Nucleus accumbens (tissue), 56 donors: ENCODE data around the gene CEBPB.
"Not testable (repeated sequence)": the region's sequence is repeated elsewhere in the genome, so short reads cannot be mapped to it uniquely, and the experiment has no call there.

Experiments
- DNase-seq, 56 donors: peaks; one replicate each; lab custom pipeline; 2025; lab: John Stamatoyannopoulos, UW

CEBPB gene

DNA sequence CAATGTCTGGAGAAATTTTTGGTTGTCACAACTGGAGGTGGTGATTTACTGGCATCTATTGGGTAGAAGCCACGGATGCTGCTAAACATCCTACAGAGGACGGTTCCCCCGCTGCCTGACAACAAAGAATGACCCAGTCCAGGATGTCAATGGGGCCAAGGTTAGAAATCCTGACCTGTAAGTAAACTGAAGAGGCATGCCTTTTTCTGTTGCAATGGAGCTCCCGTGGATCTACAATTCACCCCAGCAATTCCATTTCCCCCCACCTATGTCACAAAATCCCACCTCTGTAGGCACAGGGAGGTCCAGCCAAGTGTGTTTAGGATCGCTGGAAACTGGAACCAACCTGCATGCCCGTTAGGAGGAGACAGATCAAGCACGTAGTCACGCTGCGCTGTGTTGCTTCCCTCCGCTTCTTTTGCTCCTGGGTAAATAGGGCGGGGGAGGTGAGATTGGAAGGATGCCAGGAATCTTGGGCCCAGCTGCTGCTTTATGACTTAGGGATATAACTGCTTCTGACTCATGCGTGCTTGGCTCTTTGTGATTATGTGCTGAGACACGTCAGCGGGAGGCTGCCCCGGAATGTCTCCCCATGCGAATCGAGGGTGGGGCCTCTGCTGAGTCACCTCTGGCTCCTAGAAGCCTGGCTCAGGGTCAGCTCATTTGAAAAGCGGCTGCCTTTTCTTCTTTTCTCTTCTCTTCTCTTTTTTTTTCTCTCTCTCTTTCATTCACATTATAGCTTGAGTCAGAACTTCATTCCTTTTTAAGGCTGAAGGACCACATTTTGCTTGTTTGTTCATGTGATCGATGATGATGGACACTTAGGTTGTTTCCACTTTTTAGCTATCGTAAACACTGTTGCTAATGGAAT lies 24.7 kb upstream of the CEBPB start:
- peak in 53 of 56 donors; percentile 18 to 98 (median 75) for DNase-seq

DNA sequence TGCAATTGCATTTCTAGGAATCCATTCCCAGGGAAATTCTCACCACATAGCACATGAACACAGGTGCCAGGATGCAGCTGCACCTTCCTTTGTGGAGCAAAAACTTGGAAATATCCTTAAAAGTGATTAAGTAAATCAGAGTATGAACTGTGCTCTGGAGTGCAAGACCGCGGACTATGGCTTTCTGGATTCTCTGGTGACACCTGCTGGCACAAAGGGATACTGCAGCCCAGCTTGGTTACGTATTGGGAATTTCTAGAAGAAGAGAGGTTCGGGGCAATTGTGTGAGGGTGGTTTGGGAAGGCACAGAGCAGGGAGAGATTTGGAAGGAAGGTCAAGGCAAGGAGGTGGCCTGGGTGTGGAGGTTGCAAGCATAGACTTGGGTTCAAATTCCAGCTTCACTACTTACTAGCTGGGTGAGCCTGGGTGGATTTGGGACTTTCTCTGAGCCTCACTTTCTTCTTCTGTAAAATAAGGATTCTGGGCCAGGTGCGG lies 21.3 kb upstream of the CEBPB start:
- peak in 50 of 56 donors; percentile 5 to 83 (median 54) for DNase-seq

DNA sequence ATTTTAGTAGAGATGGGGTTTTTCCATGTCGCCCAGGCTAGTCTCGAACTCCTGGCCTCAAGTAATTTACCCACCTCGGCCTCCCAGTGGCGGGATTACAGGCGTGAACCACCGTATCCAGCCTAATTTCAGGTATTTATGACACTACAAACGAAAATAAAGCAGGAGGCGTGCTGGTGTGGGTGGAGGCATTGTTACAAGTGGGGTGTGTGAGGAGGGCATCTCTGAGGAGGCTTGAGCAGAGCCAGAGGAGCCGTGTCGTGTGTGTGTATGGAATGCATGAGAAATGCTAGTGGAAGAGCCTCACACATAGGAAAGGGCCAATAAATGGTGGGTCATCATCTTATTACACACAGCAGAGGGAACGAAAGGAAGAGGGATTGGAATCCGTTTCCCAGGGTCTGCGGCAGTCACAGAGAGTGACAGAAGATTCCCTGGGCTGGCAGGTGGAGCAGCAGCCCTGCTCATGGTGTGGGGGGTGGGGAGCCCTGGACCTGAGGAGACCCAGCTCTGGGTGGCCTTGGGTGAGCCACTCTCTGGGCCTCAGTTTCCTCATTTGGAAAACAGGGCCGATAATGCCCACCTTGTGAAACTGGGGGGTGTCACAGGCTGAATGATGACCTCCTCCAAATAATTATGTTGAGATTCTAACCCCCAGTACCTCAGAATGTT lies 19.9 kb upstream of the CEBPB start:
- no peak for DNase-seq

DNA sequence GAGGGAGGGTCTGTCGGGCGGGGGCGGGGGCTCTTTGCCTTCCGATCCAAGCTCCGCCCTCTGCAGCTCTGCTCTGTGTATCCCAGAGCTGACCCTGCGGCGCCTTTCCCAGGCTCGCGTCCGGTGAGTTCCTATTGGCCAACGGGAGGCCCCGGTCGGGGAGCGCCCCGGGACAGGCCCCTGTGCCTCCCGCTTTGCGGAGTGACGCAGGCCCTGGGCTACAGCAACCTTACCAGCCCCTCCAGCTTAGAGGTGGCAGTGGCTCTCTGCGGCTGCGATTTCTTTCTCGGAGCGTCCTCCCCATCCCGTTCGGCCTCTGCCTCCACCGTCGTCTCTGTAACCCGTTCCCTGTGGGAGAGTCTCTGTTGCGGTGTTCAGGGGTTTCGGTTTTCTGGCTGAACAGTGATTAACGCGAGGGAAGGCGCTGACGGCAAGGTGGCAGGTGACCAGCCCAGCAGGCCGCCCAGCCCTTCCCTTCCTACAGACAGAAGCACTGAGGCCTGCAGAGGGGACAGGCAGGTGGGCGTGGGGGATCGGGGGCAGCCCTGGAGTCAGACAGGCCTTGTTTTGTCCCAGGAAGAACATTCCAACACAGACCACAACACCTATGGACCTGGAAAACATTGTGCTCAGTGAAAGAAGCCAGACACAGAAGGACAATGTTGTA lies 18.1 kb upstream of the CEBPB start:
- DNase-seq = peak in 30 of 56 donors; percentile 11 to 72 (median 28)

DNA sequence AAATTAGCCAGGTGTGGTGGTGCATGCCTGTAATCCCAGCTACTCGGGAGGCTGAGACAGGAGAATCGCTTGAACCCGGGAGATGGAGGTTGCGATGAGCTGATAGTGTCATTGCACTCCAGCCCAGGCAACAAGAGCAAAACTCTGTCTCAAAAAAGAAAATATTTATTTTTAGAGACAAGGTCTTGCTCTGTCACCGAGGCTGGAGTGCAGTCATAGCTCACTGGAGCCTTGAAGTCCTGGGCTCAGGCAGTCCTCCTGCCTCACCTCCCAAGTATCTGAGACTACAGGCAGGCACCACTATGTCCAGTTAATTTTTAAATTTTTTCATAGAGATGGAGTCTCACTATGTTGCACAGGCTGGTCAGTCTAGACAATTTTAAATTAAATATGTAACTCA lies 16.2 kb upstream of the CEBPB start:
- DNase-seq = no peak

DNA sequence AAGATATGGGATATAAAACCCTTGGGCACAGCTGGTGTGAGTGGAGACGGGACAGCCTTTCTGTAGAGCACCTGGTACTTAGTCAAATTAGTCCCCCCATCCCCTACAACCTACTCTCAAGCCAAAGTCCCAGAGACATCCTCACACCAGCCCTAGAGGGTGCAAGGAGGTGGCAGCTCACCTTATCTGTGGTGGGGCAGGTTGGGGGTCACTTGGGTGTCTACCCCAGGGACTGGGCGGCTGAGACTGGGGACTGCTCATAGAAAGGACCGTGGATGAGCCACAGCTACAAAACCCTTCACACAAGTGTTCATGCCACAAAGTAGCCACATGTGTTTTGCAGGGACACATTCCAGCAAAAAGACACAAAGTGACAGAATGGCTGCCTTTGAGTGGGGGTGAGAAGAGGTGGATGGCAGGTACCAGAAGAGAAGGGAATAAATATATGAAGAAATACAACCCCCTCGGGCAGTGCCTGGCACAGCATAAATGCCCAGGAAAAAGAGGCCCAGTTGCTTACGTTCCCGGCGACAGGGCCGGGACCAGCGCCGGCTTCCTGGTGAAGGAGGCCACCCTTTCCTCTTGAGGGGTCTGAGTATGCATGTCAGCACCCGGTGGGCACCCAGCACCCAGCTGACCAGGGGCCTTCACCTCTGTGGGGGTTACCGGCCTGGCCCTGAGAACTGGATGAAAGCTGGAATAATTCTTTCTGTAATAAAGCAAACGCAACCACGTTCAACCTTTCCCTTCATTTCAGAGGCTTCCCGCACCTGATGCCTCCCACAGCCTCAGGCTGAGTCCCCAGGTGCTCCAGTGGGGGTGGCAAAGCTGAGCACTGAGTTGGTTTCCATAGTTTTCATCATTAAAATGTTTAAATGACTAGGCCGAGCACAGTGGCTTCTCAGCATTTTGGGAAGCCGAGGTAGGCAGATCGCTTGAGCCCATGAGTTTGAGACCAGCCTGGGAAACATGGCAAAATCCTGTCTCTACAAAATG lies 14.4 kb upstream of the CEBPB start:
- peak in 16 of 56 donors; percentile 9 to 65 (median 40) for DNase-seq

DNA sequence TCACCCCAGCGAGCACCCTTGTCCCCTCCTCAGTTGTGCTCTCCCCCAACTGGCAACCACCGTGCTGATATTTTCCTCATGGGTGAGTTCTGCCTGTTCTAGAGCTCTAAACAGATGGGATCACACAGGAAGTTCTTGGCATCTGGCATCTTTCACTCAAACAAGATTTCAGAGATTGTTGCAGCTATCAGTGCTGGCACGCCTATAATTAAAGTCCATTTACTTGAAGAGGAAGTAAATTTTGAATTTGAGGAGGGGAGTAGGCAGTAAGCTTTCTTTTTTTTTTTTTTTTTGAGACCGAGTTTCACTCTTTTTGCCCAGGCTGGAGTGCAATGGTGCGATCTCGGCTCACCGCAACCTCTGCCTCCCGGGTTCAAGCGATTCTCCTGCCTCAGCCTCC lies 12.0 kb upstream of the CEBPB start:
- DNase-seq = not testable (repeated sequence)

DNA sequence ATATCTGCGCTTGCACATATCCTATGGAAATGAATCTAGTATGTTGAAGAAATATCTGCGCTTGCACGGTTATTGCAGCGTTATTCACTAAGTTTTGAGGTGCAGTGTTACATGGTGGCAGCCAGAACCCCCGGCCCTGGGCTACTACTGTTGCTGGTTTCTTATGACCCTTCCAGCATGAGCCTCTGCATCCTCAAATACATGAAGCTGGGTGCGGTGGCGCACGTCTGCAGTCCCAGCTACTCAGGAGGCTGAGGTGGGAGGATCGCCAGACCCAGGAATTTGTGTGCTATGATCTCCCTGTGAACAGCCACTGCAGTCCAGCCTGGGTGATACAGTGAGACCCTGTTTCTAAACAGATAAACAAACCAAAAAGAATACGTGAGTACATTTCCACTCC lies 9.3 kb upstream of the CEBPB start:
- no peak for DNase-seq

DNA sequence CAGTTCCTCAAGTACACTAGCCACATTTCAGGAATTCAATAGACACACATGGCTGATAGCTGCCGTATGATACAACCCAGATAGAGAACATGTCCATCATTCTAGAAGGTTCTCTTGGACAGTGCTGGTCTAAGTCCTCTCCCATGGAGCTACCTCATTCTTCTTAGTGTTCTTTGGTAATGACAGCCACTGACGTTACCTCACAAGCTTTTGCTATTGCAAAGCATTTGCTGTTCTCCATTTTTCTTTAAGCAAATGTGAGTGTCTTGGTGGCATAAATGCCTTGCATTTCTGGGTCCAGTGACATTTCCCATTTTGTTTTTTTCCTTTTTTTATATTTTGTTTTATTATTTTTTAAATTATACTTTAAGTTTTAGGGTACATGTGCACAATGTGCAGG lies 8.3 kb upstream of the CEBPB start:
- DNase-seq = no peak

DNA sequence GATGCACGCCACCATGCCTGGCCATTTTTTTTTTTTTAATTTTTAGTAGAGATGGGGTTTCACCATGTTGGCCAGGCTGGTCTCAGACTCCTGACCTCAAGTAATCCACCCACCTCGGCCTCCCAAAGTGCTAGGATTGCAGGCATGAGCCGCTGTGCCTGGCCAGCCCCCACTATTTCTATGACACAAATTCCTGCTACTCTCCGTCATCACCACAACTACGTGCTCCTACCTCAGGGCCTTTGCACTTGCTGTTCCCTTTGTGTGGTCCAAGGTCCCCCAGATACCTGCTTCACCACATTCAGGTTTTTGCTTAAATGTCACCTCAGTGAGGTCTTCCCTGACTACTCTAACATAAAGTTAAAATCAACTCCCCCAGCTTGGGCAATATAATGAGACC lies 5.2 kb upstream of the CEBPB start:
- no peak for DNase-seq

DNA sequence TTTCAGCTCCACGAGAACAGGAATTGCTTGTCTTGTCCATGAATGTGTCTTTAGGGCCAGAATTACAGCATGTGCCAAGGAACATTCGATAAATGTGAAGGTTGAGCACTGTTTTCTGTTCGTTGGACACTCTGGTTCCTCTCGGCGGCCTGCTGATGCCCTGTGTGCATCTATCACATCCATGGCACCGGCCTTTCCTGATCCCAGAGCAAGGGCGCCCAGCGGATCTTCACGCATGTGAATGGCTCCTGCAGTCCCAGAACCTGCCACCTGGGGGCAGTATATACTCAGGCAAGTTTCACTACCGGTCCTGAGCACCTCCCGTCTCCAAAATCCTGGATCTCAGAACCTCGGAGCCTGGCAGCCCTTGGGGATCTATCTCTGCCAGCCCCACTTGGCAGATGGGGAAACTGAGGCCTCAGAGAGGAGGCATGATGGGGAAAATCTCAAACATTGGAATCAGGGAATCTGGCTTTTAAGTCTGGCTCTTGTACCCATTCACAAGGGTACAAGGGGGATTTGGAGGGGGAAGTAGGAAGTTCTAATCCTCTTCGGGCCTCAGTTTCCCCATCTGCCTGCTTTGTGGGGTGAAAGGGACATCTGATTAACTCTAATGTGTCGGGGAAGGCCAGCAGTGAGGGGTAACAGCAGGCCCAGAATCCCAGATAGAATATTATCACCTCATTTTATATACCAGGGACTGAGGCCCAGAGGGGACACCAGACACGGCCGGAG lies 4.3 kb upstream of the CEBPB start:
- DNase-seq = peak in 53 of 56 donors; percentile 28 to 98 (median 80)

DNA sequence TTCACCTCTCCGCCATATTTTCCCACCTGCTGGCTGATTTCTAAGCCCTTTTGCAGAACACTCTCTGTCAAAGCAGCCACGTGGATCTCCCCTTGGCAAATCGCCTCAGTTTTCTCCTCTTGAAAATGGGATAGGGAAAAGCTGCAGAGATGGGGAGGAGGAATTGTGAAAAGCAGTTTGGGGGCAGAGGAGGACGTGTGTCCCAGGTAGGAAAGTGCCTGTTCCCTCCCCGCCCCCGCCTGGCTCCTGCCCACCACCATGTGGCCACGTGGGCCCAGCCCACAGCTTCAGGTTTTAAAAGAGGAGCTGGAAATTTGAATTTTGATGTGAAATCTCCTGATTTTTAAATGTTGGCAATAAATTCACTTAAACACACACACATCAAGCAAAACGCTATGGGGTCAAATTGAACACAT lies 3.6 kb upstream of the CEBPB start:
- DNase-seq = peak in 9 of 56 donors; percentile 6 to 37 (median 22)

DNA sequence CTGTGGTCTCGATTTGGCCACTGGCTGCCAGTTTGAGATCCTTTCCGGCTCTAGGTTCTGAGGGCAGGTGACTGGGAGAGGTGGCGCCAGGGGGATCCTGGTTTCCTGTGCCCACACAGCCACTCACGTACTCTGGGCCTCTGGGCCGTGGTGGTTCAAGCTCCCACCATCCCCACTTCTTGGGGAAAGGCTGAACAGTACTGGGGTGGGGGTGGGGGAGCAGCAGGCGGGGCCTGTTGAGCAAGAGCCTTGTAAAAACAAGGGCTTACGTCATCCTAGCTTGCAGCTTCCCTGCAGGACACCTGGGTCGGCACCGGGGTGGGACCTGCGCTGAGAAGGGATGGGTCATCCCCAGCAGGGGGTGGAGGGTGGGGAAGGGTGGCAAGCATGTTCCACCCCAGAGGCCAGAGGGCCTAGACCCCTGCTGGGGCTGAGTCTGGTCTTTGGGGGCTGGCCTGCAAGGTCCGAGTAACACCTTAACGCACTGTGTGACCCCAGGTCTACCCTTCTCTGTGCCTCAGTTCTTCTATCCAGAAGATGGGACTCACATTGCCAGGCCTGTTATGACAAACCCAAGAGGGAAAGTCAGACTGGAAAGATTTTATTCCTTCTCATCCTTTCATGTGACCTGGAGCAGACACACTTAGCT lies 3.1 kb upstream of the CEBPB start:
- peak in 7 of 56 donors; percentile 6 to 27 (median 17) for DNase-seq

DNA sequence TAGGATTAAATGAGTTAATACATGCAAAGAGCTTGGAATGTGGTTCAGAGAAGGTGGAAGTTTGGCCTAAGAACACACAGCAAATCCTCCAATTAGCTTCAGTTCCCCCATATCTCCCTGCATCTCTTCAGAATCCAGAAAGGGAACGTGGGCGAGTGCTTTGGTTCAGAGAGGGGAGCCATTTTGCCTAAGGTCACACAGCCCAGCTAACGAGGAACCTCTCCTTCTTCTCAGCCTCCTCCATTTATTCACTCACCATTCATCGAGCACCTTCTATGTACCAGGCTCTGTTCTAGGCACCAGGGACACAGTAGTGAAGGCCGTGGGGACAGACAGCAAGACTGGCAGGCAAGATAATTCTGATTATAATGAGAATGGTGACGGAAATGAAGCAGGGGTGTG lies 2.3 kb upstream of the CEBPB start:
- no peak for DNase-seq

DNA sequence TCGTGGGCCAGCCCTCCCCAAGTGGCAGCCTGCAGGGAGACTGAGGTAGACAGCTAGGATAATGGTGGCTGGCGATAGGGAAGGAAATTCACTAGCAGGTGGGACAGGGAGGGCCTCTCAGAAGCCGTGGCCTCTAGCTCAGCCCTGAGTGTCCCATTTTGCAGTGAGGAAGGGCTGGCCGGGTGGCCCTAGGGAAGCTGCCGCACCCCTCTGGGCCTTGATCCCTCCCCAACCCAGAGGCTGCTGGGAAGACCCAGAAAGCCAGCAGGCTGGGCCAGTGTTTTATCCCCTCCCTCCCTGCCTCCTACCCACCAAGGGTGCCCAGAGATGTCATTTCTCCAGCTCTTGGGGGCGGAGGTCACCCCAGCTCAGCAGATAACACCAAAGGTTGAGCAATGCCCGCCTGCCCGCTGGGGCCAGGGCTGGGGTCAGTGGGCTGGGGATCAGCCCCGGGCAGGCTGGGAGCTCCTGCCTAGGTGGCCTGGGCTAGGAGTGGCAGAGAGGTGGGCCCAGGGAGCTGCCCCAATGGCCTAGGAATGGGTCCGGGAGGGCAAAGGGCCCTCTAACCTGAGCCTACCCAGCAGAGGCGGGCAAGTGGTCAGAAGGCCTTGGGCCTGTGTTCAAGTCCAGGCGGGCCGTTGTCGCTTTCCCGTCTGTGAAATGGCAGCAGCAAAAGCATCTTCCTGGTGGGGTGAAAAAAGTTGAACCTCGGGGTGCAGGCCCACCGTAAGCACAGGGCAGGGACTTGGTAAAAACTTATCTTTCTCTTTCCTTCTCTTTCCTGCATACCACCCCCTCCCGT lies 1.6 kb upstream of the CEBPB start:
- DNase-seq = no peak

DNA sequence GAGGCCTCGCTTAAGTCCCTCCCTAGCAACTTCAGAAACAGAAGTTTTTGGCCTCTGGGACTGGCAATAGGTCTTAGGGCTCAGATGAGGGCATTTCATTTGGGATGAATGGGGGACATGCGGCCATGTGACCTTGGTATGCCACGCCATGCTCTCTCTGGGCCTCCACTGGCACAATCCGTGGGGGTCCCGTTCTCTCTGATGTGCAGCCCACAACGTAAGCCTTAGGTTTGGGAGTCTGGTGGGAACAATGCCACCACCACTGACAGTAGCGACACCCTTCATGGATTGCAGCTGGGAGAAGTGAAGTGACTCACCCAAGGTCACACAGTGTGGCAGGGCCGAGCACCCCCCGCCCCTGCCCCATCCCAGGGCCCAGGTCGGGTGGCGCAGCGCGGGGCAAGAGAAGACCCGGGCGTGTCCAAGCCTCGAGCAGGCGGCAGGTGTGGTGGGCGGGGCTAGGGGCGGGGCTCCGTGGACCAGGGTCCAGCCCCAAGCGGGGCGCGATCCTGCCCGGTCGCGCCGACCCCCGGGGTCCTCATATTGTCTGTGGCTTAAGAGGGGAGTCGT lies 864 bp upstream of the CEBPB start:
- peak in 1 of 56 donors; percentile 62 for DNase-seq

DNA sequence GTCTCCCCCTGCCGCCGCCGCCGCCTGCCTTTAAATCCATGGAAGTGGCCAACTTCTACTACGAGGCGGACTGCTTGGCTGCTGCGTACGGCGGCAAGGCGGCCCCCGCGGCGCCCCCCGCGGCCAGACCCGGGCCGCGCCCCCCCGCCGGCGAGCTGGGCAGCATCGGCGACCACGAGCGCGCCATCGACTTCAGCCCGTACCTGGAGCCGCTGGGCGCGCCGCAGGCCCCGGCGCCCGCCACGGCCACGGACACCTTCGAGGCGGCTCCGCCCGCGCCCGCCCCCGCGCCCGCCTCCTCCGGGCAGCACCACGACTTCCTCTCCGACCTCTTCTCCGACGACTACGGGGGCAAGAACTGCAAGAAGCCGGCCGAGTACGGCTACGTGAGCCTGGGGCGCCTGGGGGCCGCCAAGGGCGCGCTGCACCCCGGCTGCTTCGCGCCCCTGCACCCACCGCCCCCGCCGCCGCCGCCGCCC lies 474 bp downstream of the CEBPB start:
- peak in 15 of 56 donors; percentile 18 to 64 (median 47) for DNase-seq
